NCI-H460 (cell line): Measurements from ENCODE around the gene THUMPD3. TPM values are rescaled to one million over a fixed set of nuclear protein-coding genes. Genes with fewer than 3 reads are reported as not detected.

ENCODE experiments used
- DNase-seq: peaks from one replicate; pipeline ENCODE4 v3.0.0-alpha.2; 2016; ENCODE audit warnings: low read depth; ENCODE audit errors: extremely low read depth
- total RNA-seq: library from RNA; depleted of rRNA; stranded (reverse); fragments of >200 nt; shearing (Covaris generic); gene quantifications from 2 replicates; pipeline ENCODE4 v1.2.3, GENCODE V29; 2014; rRNA removed

Gene THUMPD3
- total RNA-seq, 1 experiment from 2014 or later, result 46.9 TPM

DNA sequence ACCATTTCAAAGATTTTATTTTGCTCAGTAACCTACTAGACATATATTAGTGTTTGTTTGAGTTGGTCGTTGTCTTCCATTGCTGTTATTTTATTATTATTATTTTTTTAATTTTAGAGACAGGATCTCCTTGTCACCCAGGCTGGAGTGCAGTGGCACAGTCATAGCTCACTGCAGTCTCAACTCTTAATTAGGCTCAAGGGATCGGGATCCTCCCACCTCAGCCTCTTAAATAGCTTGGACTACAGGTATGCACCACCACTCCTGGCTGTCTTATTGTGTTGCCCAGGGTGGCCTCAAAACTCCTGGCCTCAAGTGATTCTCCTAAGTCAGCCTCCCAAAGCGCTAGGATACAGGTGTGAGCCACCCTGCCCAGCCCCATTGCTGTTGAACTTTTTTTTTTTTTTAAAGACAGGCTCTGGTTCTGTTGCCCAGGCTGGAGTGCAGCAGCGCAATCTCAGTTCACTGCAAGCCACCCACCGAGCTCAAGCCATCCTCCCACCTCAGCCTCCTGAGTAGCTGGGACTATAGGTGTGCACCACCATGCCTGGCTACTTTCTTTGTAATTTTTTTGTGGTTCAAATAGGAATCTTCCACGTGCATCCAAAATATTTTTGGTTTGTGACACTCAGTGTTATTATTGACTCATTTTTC lies 52.8 kb downstream of the THUMPD3 start:
- no peak for DNase-seq

DNA sequence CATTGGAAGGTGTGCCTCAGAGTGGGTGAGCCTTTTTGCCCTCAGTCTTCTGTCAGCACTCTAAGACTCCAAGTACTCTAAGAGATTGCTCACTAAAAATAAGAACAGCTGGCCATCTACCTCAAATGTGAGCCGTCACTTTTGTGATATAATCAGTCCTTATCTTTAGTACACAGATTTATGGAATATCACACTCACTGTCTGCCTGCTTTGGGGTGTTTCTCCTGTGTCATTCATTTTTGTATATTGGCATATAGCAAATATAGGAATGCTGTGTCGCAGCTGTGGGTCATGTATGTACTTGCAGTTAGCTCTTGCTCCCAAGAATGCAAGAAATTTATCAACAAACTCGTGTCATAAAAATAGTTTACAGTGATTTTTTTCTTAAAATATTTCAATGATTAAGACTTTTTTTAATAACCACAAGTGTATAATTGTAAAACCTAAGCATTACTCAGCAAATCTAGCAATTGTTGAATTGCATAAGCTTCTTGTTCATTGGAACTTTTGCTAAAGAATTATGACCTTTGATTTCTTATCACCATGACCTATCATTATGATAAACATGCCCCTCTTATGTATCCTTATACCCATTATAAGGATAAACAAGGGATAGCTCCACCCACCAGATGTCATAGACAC lies 53.4 kb downstream of the THUMPD3 start:
- DNase-seq, result no peak

DNA sequence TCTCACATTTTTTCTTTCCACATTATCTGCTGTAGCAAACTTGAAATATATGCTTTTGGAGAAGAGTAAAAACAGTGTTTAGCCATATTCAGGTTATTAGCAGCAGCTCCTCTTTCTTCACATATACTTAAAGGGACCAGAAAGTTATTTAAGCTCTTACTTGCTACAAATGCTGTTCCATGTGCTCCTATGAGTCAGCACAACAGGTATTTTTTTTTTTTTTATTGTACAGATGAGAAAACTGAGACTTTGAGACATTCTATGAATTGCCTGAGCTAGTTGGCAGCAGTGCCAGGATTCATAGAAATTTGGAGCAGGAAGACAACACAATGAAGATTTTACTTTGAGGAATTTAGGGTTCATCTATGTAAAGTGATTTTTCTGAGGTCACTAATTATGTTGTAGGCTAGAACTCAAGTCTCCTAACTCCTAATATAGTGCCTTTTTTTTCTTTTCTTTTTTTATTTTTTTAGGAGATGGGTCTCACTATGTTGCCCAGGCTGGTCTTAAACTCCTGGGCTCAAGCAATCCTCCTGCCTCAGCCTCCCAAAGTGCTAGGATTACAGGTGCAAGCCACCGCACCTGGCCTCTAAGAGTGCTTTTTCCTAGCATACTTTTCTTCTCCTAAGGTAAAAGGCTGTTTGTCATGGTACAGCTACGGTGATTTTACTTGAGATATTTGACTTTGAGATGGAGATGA lies 58.1 kb downstream of the THUMPD3 start:
- DNase-seq, result no peak

DNA sequence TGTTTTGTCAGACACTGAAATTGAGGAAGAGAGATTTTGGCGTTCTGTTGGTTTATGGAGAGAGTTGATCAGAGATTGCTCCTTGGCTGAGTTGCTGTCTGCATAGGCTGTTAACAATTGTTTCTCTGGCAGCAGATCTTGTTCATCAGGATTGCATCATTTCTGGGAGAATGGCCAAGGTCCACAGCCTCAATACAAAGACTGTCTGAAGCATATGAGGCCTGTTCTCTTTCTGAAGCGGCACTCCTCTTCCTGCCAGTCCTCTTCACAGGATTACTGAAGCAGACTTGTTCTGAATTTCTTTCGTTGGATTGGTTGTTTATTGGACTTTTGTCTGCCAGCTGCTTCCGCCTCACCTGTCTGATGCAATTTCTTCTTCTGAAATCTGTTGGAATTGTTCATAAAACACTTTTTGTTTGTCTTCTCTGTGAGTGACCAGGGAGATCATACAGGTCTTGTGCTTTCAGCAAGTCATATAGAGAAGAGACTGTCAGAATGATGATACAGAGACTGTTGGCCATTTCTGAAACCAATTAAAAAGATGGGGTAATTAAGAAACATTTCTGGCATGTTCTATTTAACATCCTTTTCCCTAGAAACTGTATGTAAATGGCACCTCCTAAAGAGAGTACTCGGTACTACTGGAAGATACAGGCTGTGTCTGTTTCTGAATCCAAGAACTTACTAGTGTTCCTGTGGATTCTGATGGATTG lies 60.0 kb downstream of the THUMPD3 start:
- peak; percentile 90 for DNase-seq

DNA sequence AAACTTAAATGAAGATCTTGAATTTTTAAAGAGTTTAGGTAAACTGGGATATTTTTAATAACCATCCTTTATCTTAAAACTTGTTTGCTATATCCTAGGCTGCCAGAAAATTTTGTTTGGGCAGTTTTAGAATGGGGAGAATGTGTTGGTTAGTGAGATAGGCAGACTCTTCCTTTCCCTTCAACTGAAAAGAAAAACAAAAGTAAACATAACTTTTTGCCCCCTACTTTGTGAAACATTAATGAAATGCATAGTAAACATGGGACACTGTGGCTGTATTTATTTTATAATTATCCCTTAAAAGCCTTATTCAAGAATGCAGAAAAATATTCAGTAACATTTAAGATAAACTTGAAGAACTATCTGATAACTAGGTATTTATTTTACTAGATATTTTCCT lies 65.6 kb downstream of the THUMPD3 start:
- no peak for DNase-seq

DNA sequence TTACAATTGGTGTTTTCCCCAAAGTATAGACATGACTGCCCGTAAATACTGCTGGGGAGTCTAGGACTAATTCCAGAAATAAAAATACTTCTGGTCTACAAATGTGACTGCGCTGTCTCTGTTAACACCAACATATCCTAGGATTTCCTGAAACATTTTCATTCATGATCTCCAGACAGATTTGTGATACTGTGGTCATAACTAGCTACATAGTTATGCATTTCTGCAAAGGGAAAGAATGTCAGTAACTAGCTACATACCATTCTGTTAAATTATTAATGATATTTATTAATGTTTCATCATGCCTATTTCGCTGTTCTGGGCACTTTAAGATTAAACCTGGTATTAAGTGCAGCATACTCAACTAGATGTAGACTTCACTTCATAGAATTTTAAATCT lies 67.9 kb downstream of the THUMPD3 start:
- no peak for DNase-seq

DNA sequence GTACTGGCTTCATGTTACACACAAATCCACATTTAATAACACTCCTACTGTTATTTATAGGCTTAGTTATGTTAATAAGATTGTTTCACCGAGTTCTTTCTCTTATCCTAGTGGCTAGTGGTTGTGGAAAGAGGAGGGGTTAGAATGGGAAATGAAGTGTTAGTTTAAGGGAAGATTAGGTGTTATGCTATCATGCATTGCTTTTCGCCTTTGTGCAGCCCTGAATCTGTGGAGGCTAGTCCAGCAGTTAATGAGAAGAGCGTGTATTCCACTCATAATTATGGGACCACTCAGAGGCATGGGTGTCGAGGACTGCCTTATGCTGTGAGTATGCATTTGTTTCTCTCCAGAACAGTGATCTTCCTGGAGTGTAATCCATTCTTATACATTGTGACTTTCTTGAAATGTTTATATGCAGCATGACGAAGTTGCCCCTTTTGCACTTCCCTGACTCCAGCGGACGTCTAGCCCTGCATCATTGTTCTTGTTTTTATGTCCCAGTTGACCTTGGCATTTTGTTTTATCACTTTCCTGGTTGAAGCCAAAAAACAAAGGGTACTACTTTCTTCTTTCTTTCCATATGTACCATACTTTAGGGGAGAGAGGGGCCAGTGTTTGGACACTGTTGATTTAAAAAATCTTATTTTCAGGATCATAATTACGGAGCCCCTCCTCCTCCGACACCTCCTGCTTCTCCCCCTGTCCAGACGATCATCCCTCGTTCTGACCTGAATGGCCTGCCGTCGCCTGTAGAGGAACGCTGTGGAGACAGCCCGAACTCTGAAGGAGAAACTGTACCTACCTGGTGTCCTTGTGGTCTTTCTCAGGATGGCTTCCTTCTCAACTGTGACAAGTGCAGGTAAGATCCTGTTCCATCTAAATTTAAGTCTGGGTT lies 71.0 kb downstream of the THUMPD3 start:
- DNase-seq, result no peak

DNA sequence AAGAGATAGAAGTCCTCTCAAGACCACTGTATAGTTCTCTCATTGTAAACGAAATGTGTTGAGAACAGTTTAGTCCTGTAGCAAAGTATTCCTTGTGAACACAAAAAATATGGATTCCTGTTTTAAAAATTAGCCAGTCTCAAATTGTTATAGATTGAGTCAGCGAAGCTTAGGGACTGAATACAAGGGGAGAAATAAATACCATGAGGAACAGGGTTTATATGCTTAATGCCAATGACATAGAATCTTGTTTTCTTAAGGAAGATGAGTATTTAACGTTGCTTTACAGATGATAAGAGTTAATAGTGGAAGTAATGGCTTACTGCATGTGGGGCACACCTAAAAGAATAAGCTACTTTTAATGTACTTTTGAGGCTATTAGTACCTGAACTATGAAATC lies 72.5 kb downstream of the THUMPD3 start:
- DNase-seq, result no peak

Other genes starting within 250 kb of the THUMPD3 start
- gene SRGAP3, start 113.4 kb upstream of the THUMPD3 start, total RNA-seq, result 0.27 and 2.0 TPM in 2 replicates
- gene SETD5, start 34.6 kb downstream of the THUMPD3 start, total RNA-seq, result 42.4 and 52.4 TPM in 2 replicates
- not detected in 2 replicates for gene LHFPL4, start 190.8 kb downstream of the THUMPD3 start, total RNA-seq